Liver (tissue), 9 donors: ENCODE data around the gene RAB3C. TPM values are rescaled to one million over a fixed set of nuclear protein-coding genes. Genes with fewer than 3 reads are reported as not detected.

ENCODE experiments used
- DNase-seq: peaks from one replicate; pipeline ENCODE4 v3.0.0-alpha.2; 2017; ENCODE audit warnings: low spot score
- H3K27ac ChIP-seq, 2 donors: one replicate each; pipeline ENCODE4 v1.7.0; 2013; ENCODE audit warnings: inconsistent platforms in 2 of 2, low read length in 2 of 2, control low read depth in 1 of 2, low read depth in 1 of 2, mild to moderate bottlenecking in 1 of 2
- H3K27me3 ChIP-seq, 4 donors: one replicate each; pipeline versions ENCODE4 v1.6.1 to v1.7.0; 2013; ENCODE audit warnings: low read length in 3 of 4, inconsistent platforms in 1 of 4, mild to moderate bottlenecking in 1 of 4, moderate library complexity in 1 of 4; ENCODE audit not compliant: control insufficient read depth in 4 of 4, insufficient read depth in 4 of 4
- H3K36me3 ChIP-seq, 4 donors: one replicate each; pipeline versions ENCODE4 v1.6.1 to v1.7.0; 2013; ENCODE audit warnings: low read length in 3 of 4, mild to moderate bottlenecking in 3 of 4, low read depth in 1 of 4, moderate library complexity in 1 of 4; ENCODE audit not compliant: control insufficient read depth in 4 of 4, insufficient read depth in 3 of 4
- H3K4me1 ChIP-seq, 4 donors: one replicate each; pipeline versions ENCODE4 v1.6.1 to v1.7.0; 2013; ENCODE audit warnings: low read length in 3 of 4, mild to moderate bottlenecking in 3 of 4, moderate library complexity in 1 of 4; ENCODE audit not compliant: control insufficient read depth in 4 of 4, insufficient read depth in 4 of 4
- H3K4me3 ChIP-seq, 3 donors: one replicate each; pipeline versions ENCODE4 v1.6.1 to v1.7.0; 2013; ENCODE audit warnings: low read length in 3 of 3, control low read depth in 1 of 3, low read depth in 1 of 3, mild to moderate bottlenecking in 1 of 3
- H3K9ac ChIP-seq, 2 donors: one replicate each; pipeline ENCODE4 v1.7.0; 2013; ENCODE audit warnings: low read length in 2 of 2, mild to moderate bottlenecking in 2 of 2, moderate library complexity in 2 of 2, control low read depth in 1 of 2, low read depth in 1 of 2
- H3K9me3 ChIP-seq, 4 donors: one replicate each; pipeline versions ENCODE4 v1.6.1 to v1.7.0; 2013; ENCODE audit warnings: low read length in 3 of 4; ENCODE audit not compliant: control insufficient read depth in 4 of 4
- FOXA1 ChIP-seq: IDR thresholded peaks from 2 replicates; pipeline ENCODE4 v1.6.1; 2016; ENCODE audit warnings: antibody characterized with exemption
- GABPA ChIP-seq, 2 donors: IDR thresholded peaks in 1 of 2; conservative IDR thresholded peaks in 1 of 2; 2 replicates each; pipeline ENCODE4 v1.6.1; 2016; ENCODE audit warnings: antibody characterized with exemption in 2 of 2, mild to moderate bottlenecking in 1 of 2, moderate library complexity in 1 of 2
- HNF4A ChIP-seq, 2 donors: conservative IDR thresholded peaks; 2 replicates each; pipeline ENCODE4 v1.6.1; 2016; ENCODE audit warnings: antibody characterized with exemption in 2 of 2, mild to moderate bottlenecking in 2 of 2
- HNF4G ChIP-seq: IDR thresholded peaks from 2 replicates; pipeline ENCODE4 v1.6.1; 2016; ENCODE audit warnings: antibody characterized with exemption
- NR2F2 ChIP-seq: IDR thresholded peaks from 2 replicates; pipeline ENCODE4 v1.6.1; 2016; ENCODE audit warnings: antibody characterized with exemption
- RAD21 ChIP-seq, 2 donors: IDR thresholded peaks; 2 replicates each; pipeline ENCODE4 v1.6.1; 2016; ENCODE audit warnings: antibody characterized with exemption in 2 of 2, mild to moderate bottlenecking in 2 of 2
- RXRA ChIP-seq, 2 donors: IDR thresholded peaks; 2 replicates each; pipeline ENCODE4 v1.6.1; 2017 to 2018; ENCODE audit warnings: antibody characterized with exemption in 2 of 2, mild to moderate bottlenecking in 1 of 2
- SP1 ChIP-seq: IDR thresholded peaks from 2 replicates; pipeline ENCODE4 v1.6.1; 2018; ENCODE audit warnings: antibody characterized with exemption, mild to moderate bottlenecking
- WGBS: extraction: QIAGEN DNeasy Blood & Tissue Kit; methylation state at CpG from one replicate; pipeline ENCODE4 v1.1.7; 2013; 5-methylcytosine and 5-hydroxymethylcytosine counted together
- polyA plus RNA-seq, 2 donors: library from polyadenylated mRNA; stranded (reverse) in 1 of 2; unstranded in 1 of 2; fragments of 200-250 nt in 1 of 2; fragments of >200 nt in 1 of 2; fragmentation: Nextera tagmentation in 1 of 2; extraction: Ambion mirVana in 1 of 2; gene quantifications; one replicate each; pipeline versions ENCODE4 v1.2.1 to v1.2.3, GENCODE V29; 2013 to 2015
- total RNA-seq, 2 donors: library from RNA; depleted of rRNA; stranded (reverse); fragments of >200 nt; gene quantifications; one replicate each; pipeline ENCODE4 v1.2.3, GENCODE V29; 2014
- TF ChIP-seq, protein P1 (sequence below): IDR thresholded peaks from 2 replicates; pipeline ENCODE4 v1.6.1; 2016; ENCODE audit warnings: antibody characterized with exemption
- TF ChIP-seq, protein P2 (sequence below): IDR thresholded peaks from 2 replicates; pipeline ENCODE4 v1.6.1; 2016; ENCODE audit warnings: antibody characterized with exemption, mild to moderate bottlenecking
- TF ChIP-seq, protein P3 (sequence below): IDR thresholded peaks from 2 replicates; pipeline ENCODE4 v1.6.1; 2016; ENCODE audit warnings: antibody characterized with exemption
- donor health status: healthy.
- donor health status: healthy.
- donor health status: healthy.
- donor health status: healthy.
- donor health status: healthy.

The RAB3C gene
- total and polyA plus RNA-seq, 4 donors = 0.72 to 4.6 (median 1.3) TPM

DNA sequence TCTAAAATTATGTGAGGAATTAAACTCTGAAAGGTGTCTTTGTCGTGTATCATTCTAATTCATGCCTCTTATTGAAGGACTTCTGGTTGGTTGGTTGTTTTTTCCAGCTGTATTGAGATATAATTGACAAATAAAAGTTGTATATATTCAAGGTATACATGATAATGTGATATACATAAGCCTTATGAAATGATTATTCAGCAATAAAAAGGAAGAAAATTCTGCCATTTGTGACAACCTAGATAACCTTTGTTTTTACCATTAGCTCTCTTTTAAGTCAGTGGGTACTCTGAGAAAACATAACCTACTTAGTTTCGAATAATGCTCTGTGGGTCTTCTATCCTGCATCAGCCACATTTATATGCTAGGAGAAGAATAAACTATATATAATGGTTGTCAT, 89.6 kb downstream of the RAB3C start:
- Histone ChIP-seq H3K4me3 (no peak overlapping the region), H3K27ac (no peak overlapping the region), H3K9ac (no peak overlapping the region), H3K36me3 (no peaks in the 10 kb centered on the region), H3K9me3 (no peaks in the 10 kb centered on the region), H3K27me3 (no peaks in the 10 kb centered on the region), H3K4me1 (no peaks in the 10 kb centered on the region)
- DNase-seq = no peak
- WGBS = 90% methylated on average over 2 of the region's 2 CpGs
- no peak for TF ChIP-seq FOXA1

DNA sequence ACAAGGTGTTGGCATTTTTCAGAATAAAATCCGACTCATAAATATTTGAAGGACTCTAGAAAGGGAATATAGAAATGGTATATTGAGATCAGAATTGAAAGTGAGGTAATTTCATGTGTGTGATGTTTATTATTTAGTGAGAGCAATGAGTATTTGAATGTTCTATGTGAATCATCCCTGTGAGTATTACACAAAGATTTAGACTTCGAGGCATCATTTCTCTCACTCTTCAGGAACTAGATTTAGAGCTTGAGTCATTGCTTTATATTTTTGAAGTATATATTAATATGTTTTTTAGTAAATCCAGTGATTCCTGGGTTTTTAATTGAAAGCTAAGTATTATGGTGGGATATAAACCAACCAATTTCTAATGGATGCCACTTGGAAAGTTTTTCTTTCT, 91.2 kb downstream of the RAB3C start:
- H3K27ac ChIP-seq = no peak overlapping the region
- no peaks in the 10 kb centered on the region for H3K9me3 ChIP-seq
- H3K27me3 ChIP-seq = no peaks in the 10 kb centered on the region
- H3K4me1 ChIP-seq = no peaks in the 10 kb centered on the region
- no peak overlapping the region for H3K4me3 ChIP-seq
- TF ChIP-seq HNF4G (no peak), NR2F2 (no peak), SP1 (no peak), RAD21 (IDR thresholded peaks at IDR 0.05) (no peak), GABPA (IDR thresholded peaks at IDR 0.05 in 1 of 2, conservative IDR thresholded peaks at IDR 0.05 in 1 of 2) (no peak), FOXA1 (no peak), HNF4A (conservative IDR thresholded peaks at IDR 0.05) (no peak)
- TF ChIP-seq, protein P1, sequence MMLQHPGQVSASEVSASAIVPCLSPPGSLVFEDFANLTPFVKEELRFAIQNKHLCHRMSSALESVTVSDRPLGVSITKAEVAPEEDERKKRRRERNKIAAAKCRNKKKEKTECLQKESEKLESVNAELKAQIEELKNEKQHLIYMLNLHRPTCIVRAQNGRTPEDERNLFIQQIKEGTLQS = no peak
- TF ChIP-seq, protein P2, sequence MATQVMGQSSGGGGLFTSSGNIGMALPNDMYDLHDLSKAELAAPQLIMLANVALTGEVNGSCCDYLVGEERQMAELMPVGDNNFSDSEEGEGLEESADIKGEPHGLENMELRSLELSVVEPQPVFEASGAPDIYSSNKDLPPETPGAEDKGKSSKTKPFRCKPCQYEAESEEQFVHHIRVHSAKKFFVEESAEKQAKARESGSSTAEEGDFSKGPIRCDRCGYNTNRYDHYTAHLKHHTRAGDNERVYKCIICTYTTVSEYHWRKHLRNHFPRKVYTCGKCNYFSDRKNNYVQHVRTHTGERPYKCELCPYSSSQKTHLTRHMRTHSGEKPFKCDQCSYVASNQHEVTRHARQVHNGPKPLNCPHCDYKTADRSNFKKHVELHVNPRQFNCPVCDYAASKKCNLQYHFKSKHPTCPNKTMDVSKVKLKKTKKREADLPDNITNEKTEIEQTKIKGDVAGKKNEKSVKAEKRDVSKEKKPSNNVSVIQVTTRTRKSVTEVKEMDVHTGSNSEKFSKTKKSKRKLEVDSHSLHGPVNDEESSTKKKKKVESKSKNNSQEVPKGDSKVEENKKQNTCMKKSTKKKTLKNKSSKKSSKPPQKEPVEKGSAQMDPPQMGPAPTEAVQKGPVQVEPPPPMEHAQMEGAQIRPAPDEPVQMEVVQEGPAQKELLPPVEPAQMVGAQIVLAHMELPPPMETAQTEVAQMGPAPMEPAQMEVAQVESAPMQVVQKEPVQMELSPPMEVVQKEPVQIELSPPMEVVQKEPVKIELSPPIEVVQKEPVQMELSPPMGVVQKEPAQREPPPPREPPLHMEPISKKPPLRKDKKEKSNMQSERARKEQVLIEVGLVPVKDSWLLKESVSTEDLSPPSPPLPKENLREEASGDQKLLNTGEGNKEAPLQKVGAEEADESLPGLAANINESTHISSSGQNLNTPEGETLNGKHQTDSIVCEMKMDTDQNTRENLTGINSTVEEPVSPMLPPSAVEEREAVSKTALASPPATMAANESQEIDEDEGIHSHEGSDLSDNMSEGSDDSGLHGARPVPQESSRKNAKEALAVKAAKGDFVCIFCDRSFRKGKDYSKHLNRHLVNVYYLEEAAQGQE = no peak
- DNase-seq = no peak
- H3K9ac ChIP-seq = no peak overlapping the region
- H3K36me3 ChIP-seq = no peaks in the 10 kb centered on the region
- 88% methylated on average over 2 of the region's 2 CpGs for WGBS

DNA sequence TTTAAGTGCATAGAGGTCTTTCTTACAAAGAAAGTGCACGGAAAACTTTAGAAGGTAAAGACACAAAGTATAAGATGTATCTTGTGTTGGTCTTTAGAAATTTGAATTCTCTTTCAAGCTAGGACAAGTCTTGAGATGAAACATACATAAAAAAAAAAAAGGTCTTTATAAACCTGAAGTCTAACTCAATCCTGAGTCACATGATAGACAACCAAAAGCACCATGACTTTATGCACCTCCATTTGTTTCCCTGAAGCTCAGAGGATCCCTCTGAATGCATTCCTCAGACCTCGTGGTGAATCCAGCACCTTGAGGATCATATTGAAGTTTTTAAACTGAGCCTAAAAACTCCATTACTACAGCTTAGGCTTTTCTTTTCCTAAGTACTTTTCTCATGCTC, 91.8 kb downstream of the RAB3C start:
- Histone ChIP-seq H3K27me3 (no peaks in the 10 kb centered on the region), H3K4me3 (no peak overlapping the region), H3K36me3 (no peaks in the 10 kb centered on the region), H3K27ac (no peak overlapping the region), H3K9ac (no peak overlapping the region), H3K4me1 (no peaks in the 10 kb centered on the region), H3K9me3 (no peaks in the 10 kb centered on the region)
- WGBS = 83% methylated on average over 2 of the region's 2 CpGs
- TF ChIP-seq RAD21 (IDR thresholded peaks at IDR 0.05) (no peak), NR2F2 (no peak), RXRA (IDR thresholded peaks at IDR 0.05) (no peak), SP1 (no peak), GABPA (IDR thresholded peaks at IDR 0.05 in 1 of 2, conservative IDR thresholded peaks at IDR 0.05 in 1 of 2) (no peak)
- TF ChIP-seq, protein P3, sequence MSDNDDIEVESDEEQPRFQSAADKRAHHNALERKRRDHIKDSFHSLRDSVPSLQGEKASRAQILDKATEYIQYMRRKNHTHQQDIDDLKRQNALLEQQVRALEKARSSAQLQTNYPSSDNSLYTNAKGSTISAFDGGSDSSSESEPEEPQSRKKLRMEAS = no peak
- TF ChIP-seq, protein P1 = no peak
- no peak for DNase-seq
